IPS-11a (cell line): ENCODE data around the gene ASXL2.
"Not testable (repeated sequence)": the region's sequence is repeated elsewhere in the genome, so short reads cannot be mapped to it uniquely, and the experiment has no call there.

Source experiments
- H3K4me3 ChIP-seq: one replicate; pipeline ENCODE4 v1.5.1; 2013; ENCODE audit warnings: low read depth, low read length, control low read depth

ASXL2 gene

DNA sequence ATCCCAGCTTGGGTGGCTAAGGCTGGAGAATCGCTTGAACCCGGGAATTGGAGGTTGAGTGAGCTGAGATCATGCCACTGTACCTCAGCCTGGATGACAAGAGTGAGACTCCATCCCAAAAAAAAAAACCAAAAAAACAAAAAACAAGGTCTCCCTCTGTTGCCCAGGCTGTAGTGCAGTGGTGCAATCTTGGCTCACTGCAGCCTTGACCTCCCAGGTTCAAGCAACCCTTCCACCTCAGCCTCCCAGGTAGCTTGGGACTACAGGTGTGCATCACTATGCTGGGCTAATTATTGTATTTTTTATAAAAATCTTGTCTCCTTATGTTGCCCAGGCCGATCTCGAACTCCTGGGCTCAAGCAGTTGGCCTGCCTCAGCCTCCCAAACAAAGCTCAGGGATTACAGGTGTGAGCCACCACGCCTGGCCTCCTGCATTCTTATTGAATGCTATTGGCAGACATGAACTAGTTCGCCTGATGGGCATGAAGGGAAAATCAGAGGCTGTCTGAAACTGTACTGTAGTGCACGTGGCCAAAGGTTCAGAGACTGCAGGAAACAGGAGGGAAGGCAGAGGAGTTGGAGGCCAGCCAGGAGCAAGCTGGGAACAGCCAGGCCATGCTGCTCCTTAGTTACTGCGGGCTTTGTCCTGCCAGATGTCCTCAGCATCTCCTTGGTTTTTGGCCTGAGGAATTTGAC, 16.0 kb upstream of the ASXL2 start:
- H3K4me3 ChIP-seq, result no peak overlapping the region

DNA sequence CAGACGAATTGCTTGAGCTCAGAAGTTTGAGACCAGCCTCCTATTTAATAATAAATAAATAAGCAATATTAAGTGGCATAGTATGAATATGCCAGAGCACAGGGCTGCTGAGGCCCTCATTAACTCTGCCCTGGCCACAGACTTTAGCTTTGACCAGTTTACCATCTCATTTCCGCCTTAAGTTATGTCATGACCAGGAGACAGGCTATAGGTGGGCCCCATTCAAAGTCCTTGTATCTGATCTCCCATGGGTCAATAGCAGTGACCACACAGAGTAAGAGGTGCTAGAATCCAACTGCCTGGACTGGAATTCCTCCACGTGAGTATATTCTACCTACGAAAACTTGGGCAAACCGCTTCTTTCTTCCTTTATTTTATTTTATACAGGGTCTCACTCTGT, 13.4 kb upstream of the ASXL2 start:
- no peak overlapping the region for H3K4me3 ChIP-seq

DNA sequence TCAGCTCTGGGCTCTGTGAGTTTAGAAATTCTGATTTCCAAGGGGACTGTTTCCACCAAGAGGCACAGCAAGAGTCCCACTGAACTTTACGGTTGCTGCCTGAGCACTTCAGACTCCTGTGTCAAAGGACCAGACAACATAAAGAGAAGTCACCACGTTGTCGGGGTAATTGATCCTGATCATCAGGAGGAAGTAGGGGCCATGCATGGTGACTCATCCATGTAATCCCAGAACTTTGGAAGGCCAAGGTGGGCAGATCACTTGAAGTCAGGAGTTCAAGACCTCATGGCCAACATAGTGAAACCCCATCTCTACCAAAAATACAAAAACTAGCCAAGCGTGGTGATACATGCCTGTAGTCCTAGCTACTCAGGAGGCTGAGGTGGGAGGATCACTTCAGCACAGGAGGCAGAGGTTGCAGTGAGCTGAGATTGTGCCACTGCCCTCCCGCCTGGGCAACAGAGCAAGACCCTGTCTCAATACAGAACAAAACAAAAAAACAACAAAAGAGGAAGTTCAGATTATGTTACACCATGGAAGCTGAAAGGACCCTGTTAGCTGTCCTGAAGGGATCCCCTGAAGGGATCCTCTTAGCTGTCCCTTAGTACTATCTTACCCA, 9.4 kb upstream of the ASXL2 start:
- no peak overlapping the region for H3K4me3 ChIP-seq

DNA sequence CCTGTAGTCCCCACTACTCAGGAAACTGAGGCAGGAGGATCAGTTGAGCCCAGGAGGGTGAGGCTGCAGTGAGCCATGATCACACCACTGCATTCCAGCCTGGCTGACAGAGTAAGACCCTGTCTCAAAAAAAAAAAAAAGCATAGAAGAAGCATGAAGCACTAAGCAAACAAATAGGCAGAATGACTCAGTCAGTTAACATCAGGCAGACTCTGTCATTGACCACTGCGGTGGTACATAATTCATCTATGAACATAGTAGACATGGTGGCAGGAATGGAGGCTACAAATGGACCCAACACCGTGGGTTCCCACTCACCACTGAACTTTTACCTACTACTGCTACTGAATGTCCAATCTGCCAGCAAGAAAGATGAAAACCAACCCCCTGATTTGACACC, 7.6 kb upstream of the ASXL2 start:
- H3K4me3 ChIP-seq, result no peak overlapping the region

DNA sequence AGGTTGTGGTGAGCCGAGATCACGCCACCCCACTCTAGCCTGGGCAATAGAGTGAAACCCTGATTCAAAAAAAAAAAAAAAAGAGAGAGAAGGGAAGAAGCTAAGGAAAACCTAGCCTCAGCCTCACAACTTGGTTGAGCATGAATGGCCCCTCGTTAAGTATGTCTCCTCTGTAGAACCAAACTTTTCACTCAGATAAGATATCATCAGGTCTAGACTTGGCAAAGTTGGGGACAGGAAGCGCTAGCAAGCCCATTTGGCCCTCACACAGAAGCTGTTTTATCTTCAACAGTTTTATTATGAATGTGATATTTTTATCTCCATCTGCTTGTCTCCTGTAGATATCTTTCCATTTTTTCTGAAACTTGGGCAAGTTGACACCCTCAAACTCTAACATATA, 3.5 kb upstream of the ASXL2 start:
- no peak overlapping the region for H3K4me3 ChIP-seq

DNA sequence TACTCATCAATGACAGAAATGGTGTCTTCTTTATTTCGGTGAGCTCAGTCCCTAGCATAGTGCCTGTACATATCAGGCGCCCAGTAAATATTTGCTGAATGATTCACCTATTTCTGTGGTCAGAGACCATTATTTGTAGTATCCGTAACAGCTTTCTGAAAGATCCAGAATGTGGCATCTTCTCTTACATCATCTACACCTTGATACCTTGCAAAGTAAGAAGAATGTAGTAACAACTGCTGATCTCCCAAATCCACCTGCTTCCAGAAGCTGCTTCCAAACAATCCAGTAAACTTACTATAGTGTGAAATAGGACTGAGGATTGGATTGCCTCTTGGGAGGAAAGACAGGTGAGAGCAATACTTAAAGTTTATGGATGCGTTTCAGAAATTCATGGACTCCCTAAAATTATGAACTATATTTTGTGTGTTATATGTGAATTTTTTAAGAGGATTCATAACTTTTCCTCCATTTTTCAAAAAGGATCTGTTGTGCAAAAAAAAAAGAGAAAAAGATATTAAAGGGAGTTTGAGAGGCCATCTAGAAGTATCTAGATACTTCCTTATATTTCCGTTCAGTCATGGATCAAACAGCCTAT, 945 bp upstream of the ASXL2 start:
- H3K4me3 ChIP-seq, result no peak overlapping the region

DNA sequence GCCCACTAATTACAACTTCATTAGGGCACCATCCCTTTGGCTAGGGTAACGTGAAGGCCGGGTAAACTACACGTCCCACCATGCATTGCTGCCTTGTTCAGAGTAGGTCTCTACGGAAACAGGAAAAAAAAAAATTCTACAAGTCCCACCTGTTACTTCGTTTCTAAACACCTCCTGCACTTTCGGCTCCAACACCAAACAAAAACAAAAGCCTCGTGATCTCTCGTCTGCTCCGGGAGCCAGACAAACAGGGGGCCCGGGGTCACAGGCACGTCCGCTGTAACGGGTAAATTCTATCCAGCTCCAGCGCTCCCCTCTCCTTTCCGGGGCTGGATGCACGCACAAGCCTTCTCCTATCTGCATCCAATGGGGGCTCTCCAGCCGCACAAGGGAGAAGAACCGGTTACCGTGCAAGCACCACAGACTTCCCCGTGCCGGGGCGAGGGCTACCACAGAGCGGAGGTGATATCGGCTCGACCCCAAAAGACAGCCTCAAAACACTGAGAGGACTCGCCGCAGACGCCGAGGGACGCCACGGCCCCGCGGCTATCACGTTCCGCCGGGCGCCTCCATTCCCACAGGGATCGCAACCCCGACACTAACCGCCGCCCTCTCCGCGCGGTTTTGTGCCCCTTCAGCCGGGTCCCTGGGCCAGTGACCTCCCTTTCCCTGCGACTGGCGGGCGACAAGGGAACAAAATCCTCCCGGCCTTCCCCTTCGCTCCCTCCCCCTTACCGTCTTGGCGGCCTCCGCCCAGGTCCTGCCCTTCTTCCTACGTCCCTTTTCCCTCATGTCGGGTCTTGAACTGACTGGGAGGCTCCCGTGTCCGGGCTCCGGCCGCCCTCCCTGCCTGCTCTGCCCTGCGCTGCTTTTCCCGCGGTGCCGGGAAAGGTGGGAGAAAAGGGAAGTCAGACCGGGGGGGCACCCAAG, 591 bp downstream of the ASXL2 start:
- H3K4me3 ChIP-seq, result peak overlapping the region; percentile 93

DNA sequence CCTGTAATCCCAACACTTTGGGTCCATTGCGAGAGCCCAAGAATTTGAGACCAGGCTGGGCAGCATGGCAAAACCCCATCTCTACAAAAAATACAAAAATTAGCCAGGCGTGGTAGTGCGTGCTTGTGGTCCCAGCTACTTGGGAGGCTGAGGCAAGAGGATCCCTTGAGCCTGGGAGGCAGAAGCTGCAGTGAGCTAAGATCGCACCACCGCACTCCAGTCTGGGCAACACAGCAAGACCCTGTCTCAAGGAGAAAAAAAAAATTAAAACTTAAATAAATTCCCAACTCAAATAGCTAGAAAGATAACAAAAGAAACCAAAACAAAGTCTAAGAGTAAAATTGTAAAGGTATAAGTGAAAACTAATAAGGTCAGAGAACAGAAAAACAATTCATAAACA, 6.2 kb downstream of the ASXL2 start:
- H3K4me3 ChIP-seq, result no peak overlapping the region

DNA sequence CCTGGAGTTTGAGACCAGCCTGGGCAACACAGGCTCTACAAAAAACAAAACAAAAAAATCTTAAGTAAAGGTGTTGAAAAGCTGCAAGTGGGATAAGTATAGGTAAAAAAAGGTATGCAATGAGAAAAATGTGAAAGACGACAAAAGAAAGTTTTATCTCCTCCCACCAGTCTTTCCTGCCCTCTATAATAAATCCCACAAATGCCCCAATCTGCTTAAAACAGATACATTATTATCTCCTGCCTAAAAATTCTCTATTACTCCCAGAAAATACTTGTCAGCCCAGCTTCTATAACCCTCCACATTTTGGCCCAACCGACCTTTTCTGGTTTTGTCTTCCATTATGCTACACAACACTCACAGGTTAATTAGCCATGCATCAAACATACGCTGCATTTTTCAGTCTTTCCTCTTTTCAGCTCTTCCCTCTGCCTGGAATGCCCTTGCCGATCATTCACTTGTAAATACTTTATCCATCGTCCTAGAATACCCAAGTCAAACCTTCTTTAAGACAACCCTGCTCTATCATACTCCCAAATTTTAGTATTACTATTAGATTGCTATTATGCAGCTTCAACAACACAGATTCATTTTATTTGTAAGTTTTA, 10.8 kb downstream of the ASXL2 start:
- no peak overlapping the region for H3K4me3 ChIP-seq

DNA sequence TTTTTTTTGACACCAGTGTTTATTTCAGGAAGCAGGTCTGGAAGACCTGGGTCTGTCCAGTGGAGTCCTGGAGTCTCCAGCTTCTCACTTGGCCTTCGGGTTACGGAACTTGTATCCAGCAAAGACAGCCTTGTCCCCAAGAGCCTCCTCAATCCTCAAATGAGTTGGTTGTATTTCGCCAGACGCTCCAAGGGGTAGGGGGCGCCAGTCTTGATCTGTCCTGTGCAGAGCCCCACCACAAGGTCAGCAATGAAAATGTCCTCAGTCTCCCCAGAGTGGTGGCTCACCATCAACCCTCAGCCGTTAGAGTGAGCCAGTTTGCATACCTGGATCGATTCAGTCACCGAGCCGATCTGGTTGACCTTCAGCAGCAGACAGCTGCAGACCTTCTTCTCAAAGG, 21.9 kb downstream of the ASXL2 start:
- H3K4me3 ChIP-seq, result no peak overlapping the region

DNA sequence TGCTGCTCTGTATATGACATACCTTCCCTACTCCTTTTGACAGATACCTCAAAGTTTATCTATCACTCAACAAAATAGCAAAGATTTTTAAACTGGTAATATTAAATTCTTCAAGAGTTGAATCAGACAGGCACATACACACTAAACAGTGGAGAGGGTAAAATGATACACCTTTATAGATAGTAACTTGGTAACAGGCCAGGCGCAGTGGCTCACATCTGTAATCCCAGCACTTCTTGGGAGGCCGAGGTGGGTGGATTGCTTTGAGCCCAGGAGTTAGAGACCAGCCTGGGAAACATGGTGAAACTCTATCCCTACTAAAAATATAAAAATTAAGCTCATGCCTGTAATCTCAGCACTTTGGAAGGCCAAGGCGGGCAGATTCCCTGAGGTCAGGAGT, 23.2 kb downstream of the ASXL2 start:
- H3K4me3 ChIP-seq, result no peak overlapping the region

DNA sequence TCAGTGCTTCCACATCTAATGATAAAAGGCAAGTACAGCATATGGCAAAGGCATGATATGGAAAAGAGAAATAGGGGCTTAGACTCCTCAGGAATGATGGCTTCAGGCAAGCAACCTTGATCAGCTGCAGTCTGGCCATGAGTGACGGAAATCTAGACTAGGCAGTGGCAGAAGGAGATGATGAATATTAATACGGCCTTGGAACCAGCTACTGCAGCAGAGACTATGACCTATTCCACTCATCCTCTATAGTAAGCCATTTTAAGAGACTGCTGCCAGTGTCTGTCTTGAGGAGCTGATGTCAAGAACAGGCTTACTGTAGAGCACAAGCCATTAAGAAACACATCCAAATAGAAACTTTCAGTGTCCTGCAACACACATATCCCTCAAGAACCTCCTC, 23.7 kb downstream of the ASXL2 start:
- no peak overlapping the region for H3K4me3 ChIP-seq

DNA sequence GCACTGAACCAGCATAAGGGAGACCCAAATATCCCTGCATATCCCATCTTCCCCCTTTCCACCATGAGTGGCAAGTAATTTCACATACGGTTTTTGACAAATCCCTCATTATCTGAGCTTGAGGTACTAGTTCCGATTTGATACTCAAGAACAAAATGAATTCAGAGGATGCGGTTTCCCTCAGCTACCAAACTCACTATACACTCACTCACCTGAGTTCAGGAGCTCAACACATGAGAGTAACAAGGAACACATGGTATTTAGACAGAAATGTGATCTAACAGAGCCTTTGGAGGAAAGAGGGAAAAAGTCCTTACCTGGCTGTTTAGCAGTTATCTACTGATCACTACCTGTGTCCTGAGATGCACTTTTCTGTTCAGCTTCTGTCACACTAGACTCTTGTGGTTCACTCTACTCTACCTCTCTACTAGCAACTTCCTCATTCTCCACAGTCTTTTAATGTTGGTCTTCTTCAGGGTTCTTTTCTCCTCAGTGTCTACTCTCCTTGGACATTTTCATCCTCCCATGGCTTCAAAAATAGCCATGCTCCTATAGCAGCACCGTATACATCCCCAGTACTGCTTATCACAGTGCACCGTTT, 25.1 kb downstream of the ASXL2 start:
- H3K4me3 ChIP-seq, result no peak overlapping the region

DNA sequence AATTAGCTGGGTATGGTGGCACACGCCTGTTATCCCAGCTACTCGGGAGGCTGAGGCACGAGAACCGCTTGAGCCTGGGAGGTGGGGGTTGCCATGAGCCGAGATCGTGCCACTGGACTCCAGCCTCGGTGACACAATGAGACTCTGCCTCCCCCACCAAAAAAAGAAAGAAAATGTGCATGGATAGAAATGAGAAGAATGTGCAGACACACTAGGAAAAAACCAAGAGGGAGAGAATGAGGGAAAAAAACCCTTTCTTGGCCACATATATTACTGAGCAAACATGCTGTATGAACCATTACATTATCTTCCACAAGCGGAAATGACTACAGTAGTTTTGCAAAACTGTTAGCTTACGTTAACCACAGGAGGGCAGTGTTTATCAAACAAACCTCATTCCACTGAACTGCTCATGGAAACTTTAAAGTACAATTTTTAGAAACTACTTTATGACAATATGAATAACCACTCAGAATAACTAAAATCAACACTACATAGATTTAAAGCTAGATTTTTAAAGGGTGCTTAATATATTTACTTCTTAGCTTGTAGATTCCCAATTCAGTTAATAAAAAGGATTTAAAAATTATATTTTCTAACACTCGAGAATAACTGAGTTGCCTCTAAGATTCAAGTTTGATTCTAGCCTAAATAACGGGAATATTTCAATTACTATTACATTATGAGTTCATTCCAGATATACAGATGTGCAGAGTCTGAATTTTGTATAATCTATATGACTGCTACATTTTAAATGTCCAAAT, 26.4 kb downstream of the ASXL2 start:
- no peak overlapping the region for H3K4me3 ChIP-seq

DNA sequence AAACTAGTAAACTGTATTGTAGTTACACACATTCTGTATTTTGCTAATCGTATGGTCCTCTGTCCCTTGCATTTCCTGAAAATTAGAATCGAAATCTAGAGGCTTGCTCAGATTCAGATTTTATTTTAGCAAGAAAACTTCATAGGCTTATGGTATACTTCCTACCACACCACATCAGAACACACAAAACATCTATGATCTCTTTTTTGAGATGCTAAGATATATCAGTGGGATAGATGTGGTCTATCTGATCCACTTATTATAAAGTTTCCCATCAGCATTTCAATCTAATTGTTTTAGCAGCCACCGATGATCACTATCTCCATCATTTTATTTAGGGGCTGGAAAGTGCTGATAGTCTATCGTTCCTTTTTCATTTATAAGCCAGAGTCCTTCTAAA, 27.9 kb downstream of the ASXL2 start:
- H3K4me3 ChIP-seq, result not testable (repeated sequence)

DNA sequence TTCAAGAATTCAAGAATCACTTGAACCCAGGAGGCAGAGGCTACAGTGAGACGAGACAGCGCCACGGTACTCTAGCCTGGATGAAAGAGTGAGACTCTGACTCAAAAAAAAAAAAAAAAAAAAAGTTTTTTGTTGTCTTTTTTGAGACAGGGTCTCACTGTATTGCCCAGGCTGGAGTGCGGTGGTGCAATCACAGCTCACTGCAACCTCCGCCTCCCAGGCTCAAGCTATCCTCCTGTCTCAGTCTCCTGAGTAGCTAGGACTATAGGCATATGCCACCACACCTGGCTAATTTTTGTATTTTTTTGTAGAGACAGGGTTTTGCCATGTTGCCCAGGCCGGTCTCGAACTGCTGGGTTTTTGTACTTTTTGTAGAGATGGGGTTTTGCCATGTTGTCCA, 28.9 kb downstream of the ASXL2 start:
- H3K4me3 ChIP-seq, result not testable (repeated sequence)

DNA sequence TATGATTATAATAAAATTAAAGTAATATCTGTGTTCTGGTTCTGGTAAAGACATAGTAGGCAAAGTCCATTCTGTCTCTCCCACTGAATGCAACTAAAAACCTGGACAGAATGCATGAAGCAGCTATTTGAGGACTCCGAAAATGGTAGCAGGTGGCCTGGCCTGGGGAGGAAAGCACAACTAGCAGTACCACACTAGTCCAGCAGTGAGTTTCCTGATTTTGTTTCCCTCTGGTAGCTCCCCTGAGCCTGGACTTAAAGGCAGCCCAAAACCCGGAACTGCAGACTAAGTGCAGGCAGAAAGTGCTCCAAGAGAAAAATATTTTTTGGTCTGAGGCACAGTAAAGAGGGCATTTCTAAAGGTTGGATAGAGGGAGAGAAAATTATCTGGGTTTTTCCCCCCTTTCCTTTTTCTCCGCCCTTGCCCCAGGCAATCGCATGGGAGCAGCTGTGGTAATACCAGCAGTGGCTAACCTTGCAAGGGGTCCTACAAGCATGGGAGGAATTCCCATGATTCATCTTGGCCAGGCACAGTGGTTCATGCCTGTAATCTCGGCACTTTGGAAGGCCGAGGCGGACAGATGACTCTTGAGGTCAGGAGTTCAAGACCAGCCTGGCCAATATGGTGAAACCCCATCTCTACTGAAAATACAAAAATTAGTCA, 32.3 kb downstream of the ASXL2 start:
- H3K4me3 ChIP-seq, result no peak overlapping the region

DNA sequence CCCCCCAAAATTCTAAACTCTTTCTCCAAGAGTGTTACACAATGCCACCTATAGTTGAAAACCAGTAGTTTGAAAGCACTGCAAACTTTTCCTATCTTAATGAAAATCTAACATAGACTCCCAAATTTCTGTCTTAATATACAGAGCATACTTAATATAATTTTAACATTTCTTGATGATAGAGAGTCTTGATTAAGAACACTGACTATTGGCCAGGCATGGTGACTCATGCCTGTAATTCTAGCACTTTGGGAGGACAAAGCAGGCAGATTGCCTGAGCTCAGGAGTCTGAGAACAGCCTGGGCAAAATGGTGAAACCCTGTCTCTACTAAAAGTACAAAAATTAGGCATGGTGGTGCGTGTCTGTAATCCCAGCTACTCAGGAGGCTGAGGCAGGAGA, 34.2 kb downstream of the ASXL2 start:
- H3K4me3 ChIP-seq, result no peak overlapping the region

DNA sequence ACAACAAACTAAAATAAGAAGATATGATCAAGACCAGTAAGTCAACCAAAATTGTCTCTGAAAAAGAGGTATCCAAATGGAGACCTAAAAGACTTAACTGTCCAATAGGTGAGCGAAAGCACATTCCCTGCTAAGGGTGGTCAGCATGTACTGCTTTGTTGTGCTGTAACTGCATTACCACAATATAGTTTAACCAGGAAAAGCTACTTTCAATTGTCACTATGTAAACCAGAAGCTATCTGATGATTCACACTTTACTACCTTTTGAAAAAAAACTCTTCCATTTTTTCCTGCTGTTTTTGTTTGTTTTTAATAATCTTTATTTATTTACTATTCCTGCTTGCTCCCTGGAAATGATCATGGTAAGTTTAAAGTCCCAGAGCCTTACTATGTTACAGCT, 36.1 kb downstream of the ASXL2 start:
- H3K4me3 ChIP-seq, result no peak overlapping the region
